Lower leg skin (tissue), 3 donors: ENCODE results near the gene CSRP1.

Source experiments
- CTCF ChIP-seq, 3 donors: fragments of 450-650 bp; IDR thresholded peaks; one replicate each; pipeline ENCODE4 v1.5.1; 2016; ENCODE audit warnings: antibody characterized with exemption in 3 of 3, mild to moderate bottlenecking in 3 of 3, moderate library complexity in 2 of 3
- POLR2A ChIP-seq, 2 donors: fragments of 450-650 bp; IDR thresholded peaks; one replicate each; pipeline ENCODE4 v1.6.1; 2016 to 2017; ENCODE audit warnings: antibody characterized with exemption in 2 of 2, mild to moderate bottlenecking in 1 of 2, moderate library complexity in 1 of 2

- no peak for TF ChIP-seq CTCF (IDR thresholded peaks at IDR 0.05)
- no peak for TF ChIP-seq POLR2A (IDR thresholded peaks at IDR 0.05)
These were observed 24.2 kb downstream of the CSRP1 start for GRCh38 chr1:201482755-201483154.
